Measurements from ENCODE around the gene NFIC. TPM values are rescaled to one million over a fixed set of nuclear protein-coding genes. Genes with fewer than 3 reads are reported as not detected.
A peak's percentile ranks its signal among the peaks of the same experiment; 100 is the strongest.
"Not testable (repeated sequence)": the region's sequence is repeated elsewhere in the genome, so short reads cannot be mapped to it uniquely, and the experiment has no call there.

The NFIC gene
- polyA plus RNA-seq, 2 donors: 15.4 to 48.1 TPM

GRCh38 chr19:3412066-3412465 lies 45.7 kb downstream of the NFIC start:
- 83 to 87% methylated on average over 4 of the region's 4 CpGs for WGBS, 2 donors

DNA sequence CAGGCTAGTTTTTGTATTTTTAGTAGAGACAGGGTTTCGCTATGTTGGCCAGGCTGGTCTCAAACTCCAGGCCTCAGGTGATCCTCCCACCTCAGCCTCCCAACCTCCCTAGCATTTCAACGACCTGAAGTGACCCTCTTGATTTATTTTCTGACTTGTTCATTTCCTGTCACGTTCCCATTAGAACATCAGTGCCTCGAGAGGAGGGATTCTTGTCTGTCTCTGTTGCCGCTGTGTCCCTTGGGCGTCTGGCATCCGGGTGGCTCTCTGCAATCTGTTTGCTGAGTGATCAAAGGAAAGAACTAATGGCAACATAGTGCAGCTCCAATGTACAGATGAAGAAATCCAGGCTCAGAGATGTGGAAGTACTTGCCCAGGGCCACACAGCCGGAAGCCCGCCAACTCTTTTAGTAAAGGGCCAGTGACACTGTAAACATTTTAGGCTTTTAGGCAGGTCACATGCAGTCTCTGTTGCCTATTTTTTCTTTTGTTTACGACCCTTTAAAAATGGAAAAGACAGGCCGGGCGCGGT lies 47.5 kb downstream of the NFIC start:
- H3K27ac ChIP-seq (ENCODE audit: low read depth in 2 of 2, low read length in 1 of 2): no peak overlapping the region

More at GRCh38 chr19:3412066-3412465, 45.7 kb downstream of the NFIC start:
- Histone ChIP-seq H3K27me3 (ENCODE audit: control insufficient read depth in 1 of 2, insufficient read depth in 2 of 2, low read length in 2 of 2) (no peaks in the 10 kb centered on the region), H3K4me1 (ENCODE audit: control insufficient read depth in 2 of 2, insufficient read depth in 2 of 2, low read length in 1 of 2) (peaks cover 0 to 4% of the 10 kb centered on the region in 2 donors), H3K36me3 (ENCODE audit: control insufficient read depth in 2 of 2, insufficient read depth in 2 of 2, low read length in 1 of 2) (peaks cover 0 to 2% of the 10 kb centered on the region in 2 donors), H3K9me3 (ENCODE audit: control insufficient read depth in 2 of 2, insufficient read depth in 1 of 2, low read depth in 1 of 2, low read length in 1 of 2) (no peaks in the 10 kb centered on the region), H3K4me3 (ENCODE audit: low read depth in 1 of 2, low read length in 2 of 2) (no peak overlapping the region), H3K27ac (ENCODE audit: low read depth in 2 of 2, low read length in 1 of 2) (no peak overlapping the region)

DNA sequence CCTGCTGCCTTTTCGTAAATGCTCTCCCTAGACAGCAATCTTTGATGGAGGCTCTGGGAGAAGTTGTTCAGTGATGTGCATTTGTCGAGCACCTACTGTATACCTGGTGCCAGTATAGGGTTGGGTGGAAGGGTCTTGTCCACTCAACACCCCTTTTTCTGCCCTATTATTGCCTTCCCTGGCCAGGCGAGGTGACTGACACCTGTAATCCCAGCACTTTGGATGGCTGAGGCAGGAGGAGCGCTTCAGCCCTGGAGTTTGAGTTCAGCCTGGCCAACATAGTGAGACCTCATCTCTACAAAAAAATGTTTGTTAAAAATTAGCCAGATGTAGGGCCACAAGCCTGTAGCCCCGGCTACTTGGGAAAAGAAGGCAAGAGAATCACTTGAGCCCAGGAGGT lies 49.3 kb downstream of the NFIC start:
- no peak overlapping the region for H3K27ac ChIP-seq (ENCODE audit: low read depth in 2 of 2, low read length in 1 of 2)
- 76 to 81% methylated on average over 5 of the region's 5 CpGs for WGBS, 2 donors

More for the DNA sequence above, 47.5 kb downstream of the NFIC start:
- H3K4me3 ChIP-seq (ENCODE audit: low read depth in 1 of 2, low read length in 2 of 2): no peak overlapping the region
- peaks cover 0 to 6% of the 10 kb centered on the region in 2 donors for H3K36me3 ChIP-seq (ENCODE audit: control insufficient read depth in 2 of 2, insufficient read depth in 2 of 2, low read length in 1 of 2)
- no peaks in the 10 kb centered on the region for H3K27me3 ChIP-seq (ENCODE audit: control insufficient read depth in 1 of 2, insufficient read depth in 2 of 2, low read length in 2 of 2)
- H3K9me3 ChIP-seq (ENCODE audit: control insufficient read depth in 2 of 2, insufficient read depth in 1 of 2, low read depth in 1 of 2, low read length in 1 of 2): no peaks in the 10 kb centered on the region
- peaks cover 0 to 4% of the 10 kb centered on the region in 2 donors for H3K4me1 ChIP-seq (ENCODE audit: control insufficient read depth in 2 of 2, insufficient read depth in 2 of 2, low read length in 1 of 2)
- 70 to 71% methylated on average over 13 of the region's 13 CpGs for WGBS, 2 donors

DNA sequence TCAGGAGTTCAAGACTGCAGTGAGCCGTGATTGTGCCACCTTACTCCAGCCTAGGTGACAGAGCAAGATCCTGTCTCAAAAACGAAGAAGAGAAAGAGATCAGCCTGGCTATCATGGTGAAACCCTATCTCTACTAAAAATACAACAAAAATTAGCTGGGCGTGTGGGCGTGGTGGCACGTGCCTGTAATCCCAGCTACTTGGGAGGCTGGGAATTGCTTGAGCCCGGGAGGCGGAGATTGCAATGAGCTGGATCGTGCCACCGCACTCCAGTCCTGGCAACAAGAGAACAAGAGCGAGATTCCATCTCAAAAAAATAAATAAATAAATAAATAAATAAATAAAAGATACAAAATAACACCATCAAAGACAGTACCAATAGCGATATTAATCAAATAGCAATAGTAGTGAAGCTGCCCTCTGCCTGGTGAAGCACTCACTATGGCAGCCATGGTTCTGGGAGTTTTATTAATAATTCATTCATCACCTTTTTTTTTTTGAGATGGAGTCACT lies 53.9 kb downstream of the NFIC start:
- no peaks in the 10 kb centered on the region for H3K9me3 ChIP-seq (ENCODE audit: control insufficient read depth in 2 of 2, insufficient read depth in 1 of 2, low read depth in 1 of 2, low read length in 1 of 2)
- H3K36me3 ChIP-seq (ENCODE audit: control insufficient read depth in 2 of 2, insufficient read depth in 2 of 2, low read length in 1 of 2): peaks cover 0 to 14% of the 10 kb centered on the region in 2 donors
- H3K4me1 ChIP-seq (ENCODE audit: control insufficient read depth in 2 of 2, insufficient read depth in 2 of 2, low read length in 1 of 2): peaks cover 0 to 2% of the 10 kb centered on the region in 2 donors
- H3K27me3 ChIP-seq (ENCODE audit: control insufficient read depth in 1 of 2, insufficient read depth in 2 of 2, low read length in 2 of 2): no peaks in the 10 kb centered on the region
- 93 to 94% methylated on average over 11 of the region's 11 CpGs for WGBS, 2 donors
- no peak overlapping the region for H3K27ac ChIP-seq (ENCODE audit: low read depth in 2 of 2, low read length in 1 of 2)
- no peak overlapping the region for H3K4me3 ChIP-seq (ENCODE audit: low read depth in 1 of 2, low read length in 2 of 2)

More for the DNA sequence above, 49.3 kb downstream of the NFIC start:
- Histone ChIP-seq H3K4me3 (ENCODE audit: low read depth in 1 of 2, low read length in 2 of 2) (no peak overlapping the region), H3K4me1 (ENCODE audit: control insufficient read depth in 2 of 2, insufficient read depth in 2 of 2, low read length in 1 of 2) (no peaks in the 10 kb centered on the region), H3K9me3 (ENCODE audit: control insufficient read depth in 2 of 2, insufficient read depth in 1 of 2, low read depth in 1 of 2, low read length in 1 of 2) (no peaks in the 10 kb centered on the region), H3K36me3 (ENCODE audit: control insufficient read depth in 2 of 2, insufficient read depth in 2 of 2, low read length in 1 of 2) (peaks cover 0 to 6% of the 10 kb centered on the region in 2 donors), H3K27me3 (ENCODE audit: control insufficient read depth in 1 of 2, insufficient read depth in 2 of 2, low read length in 2 of 2) (no peaks in the 10 kb centered on the region)

DNA sequence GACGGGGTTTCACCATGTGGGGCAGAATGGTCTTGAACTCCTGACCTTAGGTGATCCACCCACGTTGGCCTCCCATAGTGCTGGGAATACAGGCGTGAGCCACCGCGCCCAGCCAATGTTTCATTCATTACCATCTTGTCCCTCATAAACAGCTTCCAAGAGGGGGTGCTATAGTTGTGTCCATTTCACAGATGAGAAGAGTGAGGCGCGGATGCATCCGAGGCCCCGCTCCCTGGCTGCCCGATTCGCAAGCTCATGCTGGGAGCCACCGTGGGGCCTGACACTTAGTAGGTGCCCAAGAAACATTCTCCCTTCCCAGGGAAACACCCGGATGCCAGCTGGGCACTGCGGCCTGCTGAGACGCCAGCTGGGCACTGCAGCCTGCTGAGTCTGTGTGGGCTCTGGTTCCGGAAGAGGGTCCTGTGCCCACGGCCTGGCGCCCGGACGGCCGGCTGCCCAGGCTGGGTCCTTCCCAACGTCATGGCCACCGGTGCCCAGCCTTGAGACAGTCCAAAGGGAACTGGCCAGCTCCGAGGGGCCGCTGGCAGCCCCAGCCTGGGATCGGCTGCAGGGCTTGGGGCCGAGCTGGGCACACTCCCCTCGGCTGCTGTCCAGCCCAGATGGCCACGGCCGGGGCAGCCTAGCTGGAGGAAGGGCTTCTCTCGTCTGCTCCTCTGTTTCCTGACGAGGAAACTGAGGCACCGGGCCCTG lies 54.7 kb downstream of the NFIC start:
- peaks cover 0 to 2% of the 10 kb centered on the region in 2 donors for H3K4me1 ChIP-seq (ENCODE audit: control insufficient read depth in 2 of 2, insufficient read depth in 2 of 2, low read length in 1 of 2)
- H3K27me3 ChIP-seq (ENCODE audit: control insufficient read depth in 1 of 2, insufficient read depth in 2 of 2, low read length in 2 of 2): no peaks in the 10 kb centered on the region
- WGBS, 2 donors: 86 to 93% methylated on average over 32 to 33 of the region's 33 CpGs
- no peak overlapping the region for H3K27ac ChIP-seq (ENCODE audit: low read depth in 2 of 2, low read length in 1 of 2)
- no peaks in the 10 kb centered on the region for H3K9me3 ChIP-seq (ENCODE audit: control insufficient read depth in 2 of 2, insufficient read depth in 1 of 2, low read depth in 1 of 2, low read length in 1 of 2)
- H3K4me3 ChIP-seq (ENCODE audit: low read depth in 1 of 2, low read length in 2 of 2): no peak overlapping the region
- H3K36me3 ChIP-seq (ENCODE audit: control insufficient read depth in 2 of 2, insufficient read depth in 2 of 2, low read length in 1 of 2): peaks cover 0 to 12% of the 10 kb centered on the region in 2 donors

GRCh38 chr19:3421656-3422055 lies 55.3 kb downstream of the NFIC start:
- not testable (repeated sequence) for H3K27me3 ChIP-seq (ENCODE audit: control insufficient read depth in 1 of 2, insufficient read depth in 2 of 2, low read length in 2 of 2); H3K9me3 ChIP-seq (ENCODE audit: control insufficient read depth in 2 of 2, insufficient read depth in 1 of 2, low read depth in 1 of 2, low read length in 1 of 2); H3K27ac ChIP-seq (ENCODE audit: low read depth in 2 of 2, low read length in 1 of 2); H3K4me3 ChIP-seq (ENCODE audit: low read depth in 1 of 2, low read length in 2 of 2); H3K4me1 ChIP-seq (ENCODE audit: control insufficient read depth in 2 of 2, insufficient read depth in 2 of 2, low read length in 1 of 2)
- H3K36me3 ChIP-seq (ENCODE audit: control insufficient read depth in 2 of 2, insufficient read depth in 2 of 2, low read length in 1 of 2): peaks cover 4 to 17% of the 10 kb centered on the region in 2 donors
- WGBS, 2 donors: 93 to 95% methylated on average over 12 of the region's 12 CpGs

GRCh38 chr19:3423183-3423829 lies 56.9 kb downstream of the NFIC start:
- Histone ChIP-seq H3K4me1 (ENCODE audit: control insufficient read depth in 2 of 2, insufficient read depth in 2 of 2, low read length in 1 of 2) (peaks cover 0 to 2% of the 10 kb centered on the region in 2 donors), H3K36me3 (ENCODE audit: control insufficient read depth in 2 of 2, insufficient read depth in 2 of 2, low read length in 1 of 2) (peaks cover 5 to 14% of the 10 kb centered on the region in 2 donors), H3K27ac (ENCODE audit: low read depth in 2 of 2, low read length in 1 of 2) (peak overlapping the region; percentile 37 to 40), H3K4me3 (ENCODE audit: low read depth in 1 of 2, low read length in 2 of 2) (no peak overlapping the region), H3K9me3 (ENCODE audit: control insufficient read depth in 2 of 2, insufficient read depth in 1 of 2, low read depth in 1 of 2, low read length in 1 of 2) (no peaks in the 10 kb centered on the region), H3K27me3 (ENCODE audit: control insufficient read depth in 1 of 2, insufficient read depth in 2 of 2, low read length in 2 of 2) (no peaks in the 10 kb centered on the region)
- 62 to 68% methylated on average over 29 of the region's 29 CpGs for WGBS, 2 donors

GRCh38 chr19:3426433-3426832 lies 60.0 kb downstream of the NFIC start:
- Histone ChIP-seq H3K9me3 (ENCODE audit: control insufficient read depth in 2 of 2, insufficient read depth in 1 of 2, low read depth in 1 of 2, low read length in 1 of 2) (no peaks in the 10 kb centered on the region), H3K4me1 (ENCODE audit: control insufficient read depth in 2 of 2, insufficient read depth in 2 of 2, low read length in 1 of 2) (peaks cover 0 to 5% of the 10 kb centered on the region in 2 donors), H3K36me3 (ENCODE audit: control insufficient read depth in 2 of 2, insufficient read depth in 2 of 2, low read length in 1 of 2) (peaks cover 5 to 8% of the 10 kb centered on the region in 2 donors), H3K27ac (ENCODE audit: low read depth in 2 of 2, low read length in 1 of 2) (no peak overlapping the region), H3K4me3 (ENCODE audit: low read depth in 1 of 2, low read length in 2 of 2) (no peak overlapping the region), H3K27me3 (ENCODE audit: control insufficient read depth in 1 of 2, insufficient read depth in 2 of 2, low read length in 2 of 2) (no peaks in the 10 kb centered on the region)
- WGBS, 2 donors: 93 to 94% methylated on average over 9 of the region's 9 CpGs

DNA sequence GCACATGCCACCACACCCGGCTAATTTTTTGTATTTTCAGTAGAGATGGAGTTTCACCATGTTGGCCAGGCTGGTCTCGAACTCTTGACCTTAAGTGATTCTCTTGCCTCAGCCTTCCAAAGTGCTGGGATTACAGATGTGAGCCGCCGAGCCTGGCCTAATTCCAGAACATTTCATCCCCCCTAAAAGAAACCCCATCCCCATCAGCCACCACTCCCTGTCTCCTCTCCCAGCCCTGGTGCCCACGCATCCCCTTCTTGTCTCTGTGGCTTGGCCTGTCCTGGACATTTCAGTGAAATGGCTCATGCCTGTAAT lies 63.9 kb downstream of the NFIC start:
- Histone ChIP-seq H3K4me1 (ENCODE audit: control insufficient read depth in 2 of 2, insufficient read depth in 2 of 2, low read length in 1 of 2) (peaks cover 6 to 14% of the 10 kb centered on the region in 2 donors), H3K27ac (ENCODE audit: low read depth in 2 of 2, low read length in 1 of 2) (peak overlapping the region; percentile 72 to 79), H3K36me3 (ENCODE audit: control insufficient read depth in 2 of 2, insufficient read depth in 2 of 2, low read length in 1 of 2) (peaks cover 5 to 23% of the 10 kb centered on the region in 2 donors)
- H3K27me3 ChIP-seq (ENCODE audit: control insufficient read depth in 1 of 2, insufficient read depth in 2 of 2, low read length in 2 of 2); H3K9me3 ChIP-seq (ENCODE audit: control insufficient read depth in 2 of 2, insufficient read depth in 1 of 2, low read depth in 1 of 2, low read length in 1 of 2); H3K4me3 ChIP-seq (ENCODE audit: low read depth in 1 of 2, low read length in 2 of 2): not testable (repeated sequence)
- 52 to 69% methylated on average over 5 of the region's 5 CpGs for WGBS, 2 donors
